ENCODE data around the gene CATSPER3. TPM values are rescaled to one million over a fixed set of nuclear protein-coding genes. Genes with fewer than 3 reads are reported as not detected.
"Not testable (repeated sequence)": the region's sequence is repeated elsewhere in the genome, so short reads cannot be mapped to it uniquely, and the experiment has no call there.

Gene CATSPER3
- total RNA-seq, 1 experiment from 2014 or later = 0.40 TPM

DNA sequence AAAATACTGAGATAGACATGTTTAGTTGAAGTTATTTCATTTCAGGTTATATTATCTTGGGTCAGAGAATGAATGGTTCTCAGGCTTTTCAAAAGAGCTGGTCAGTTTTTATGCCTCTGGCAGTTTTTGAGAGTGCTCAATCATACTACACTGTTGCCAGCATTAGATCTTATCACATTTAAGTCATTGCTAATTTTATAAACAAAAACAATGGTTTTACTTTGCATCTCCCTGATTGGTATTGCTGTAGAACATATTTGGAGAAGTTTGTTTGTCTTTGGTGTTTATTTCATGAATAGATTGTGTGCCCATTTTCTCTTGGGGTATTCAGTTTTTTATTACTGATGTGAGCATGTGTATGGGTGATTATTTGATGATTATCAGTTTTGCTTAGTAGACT is 1.5 kb downstream of the CATSPER3 start:
- DNase-seq (ENCODE audit: extremely low read depth, low read depth) = no peak

DNA sequence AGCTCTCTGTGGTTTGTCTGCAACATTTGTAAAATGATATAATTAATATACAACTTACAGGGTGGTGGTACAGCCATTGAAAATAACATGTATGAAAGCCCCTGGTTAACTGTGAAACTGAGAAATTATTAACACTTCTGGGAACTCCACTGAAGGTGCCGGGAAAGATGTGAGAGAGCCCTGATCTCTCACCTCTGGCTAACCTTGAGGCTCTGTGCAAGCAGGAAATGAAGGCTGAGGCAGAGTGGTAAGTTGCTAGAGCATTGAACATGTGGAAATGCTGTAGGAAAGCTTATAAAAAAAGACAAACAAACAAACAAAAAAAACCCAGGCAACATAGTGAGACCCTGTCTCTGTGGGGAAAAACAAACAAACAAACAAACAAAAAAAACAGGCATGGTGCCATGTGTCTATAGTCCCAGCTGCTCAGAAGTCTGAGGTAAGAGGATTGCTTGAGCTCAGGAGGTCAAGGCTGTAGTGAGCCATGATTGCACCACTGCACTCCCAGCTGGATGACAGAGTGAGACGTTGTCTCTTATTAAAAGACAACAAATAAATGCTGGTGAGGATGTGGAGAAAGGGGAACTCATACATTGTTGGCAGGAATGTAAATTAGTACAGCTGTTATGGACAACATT is 7.5 kb downstream of the CATSPER3 start:
- no peak for DNase-seq (ENCODE audit: extremely low read depth, low read depth)

DNA sequence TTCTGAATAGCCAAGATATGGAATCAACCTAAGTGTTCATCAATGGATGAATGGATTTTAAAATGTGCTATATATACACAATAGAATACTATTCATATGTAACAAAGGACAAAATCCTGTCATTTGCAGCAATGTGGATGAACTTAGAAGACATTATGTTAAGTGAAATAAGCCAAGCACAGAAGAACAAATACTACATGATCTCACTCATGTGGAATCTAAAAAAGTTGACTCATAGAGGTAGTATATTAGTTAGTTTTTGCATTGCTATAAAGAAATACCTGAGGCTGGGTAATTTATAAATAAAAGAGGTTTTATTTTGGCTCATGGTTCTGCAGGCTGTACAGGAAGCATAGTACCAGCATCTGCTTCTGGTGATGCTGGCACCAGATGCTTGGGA is 8.1 kb downstream of the CATSPER3 start:
- DNase-seq (ENCODE audit: extremely low read depth, low read depth) = no peak

DNA sequence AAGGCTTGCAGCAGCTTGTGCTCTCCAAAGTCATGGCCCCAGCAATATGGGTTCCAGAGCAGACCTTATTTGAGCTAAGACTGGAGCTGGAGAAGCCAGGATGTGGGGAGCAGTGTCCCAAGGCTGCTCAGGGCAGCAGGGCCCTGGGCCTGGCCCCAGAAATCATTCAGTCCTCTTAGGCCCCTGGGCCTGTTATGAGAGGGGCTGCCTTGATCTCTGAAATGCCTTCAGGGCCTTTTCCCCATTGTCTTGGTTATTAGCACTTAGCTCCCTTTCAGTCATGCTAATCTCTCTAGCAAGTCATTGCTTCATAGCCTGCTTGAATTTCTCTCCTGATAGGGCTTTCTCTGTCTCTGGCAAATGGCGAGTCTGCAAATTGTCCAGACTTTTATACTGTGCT is 9.1 kb downstream of the CATSPER3 start:
- no peak for DNase-seq (ENCODE audit: extremely low read depth, low read depth)

DNA sequence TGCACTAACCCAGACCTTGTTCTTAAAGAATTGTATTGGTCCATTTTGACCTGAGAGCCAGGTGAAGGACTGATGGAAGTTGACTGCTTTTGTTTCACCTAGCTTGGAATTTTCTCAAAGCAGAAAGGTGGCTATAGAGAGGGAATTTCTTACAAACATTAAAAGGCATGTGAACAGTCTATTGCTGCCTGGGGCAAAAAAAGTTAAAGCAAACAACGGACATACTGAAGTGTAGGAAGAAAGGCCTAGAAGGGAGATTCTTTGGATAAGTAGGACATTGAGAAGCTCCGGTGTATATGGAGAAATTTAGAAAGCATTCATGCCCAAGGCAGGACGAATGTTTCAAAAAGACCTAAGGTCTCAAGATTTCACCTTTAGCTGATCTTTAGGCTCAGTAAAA is 11.7 kb downstream of the CATSPER3 start:
- no peak for DNase-seq (ENCODE audit: extremely low read depth, low read depth)

DNA sequence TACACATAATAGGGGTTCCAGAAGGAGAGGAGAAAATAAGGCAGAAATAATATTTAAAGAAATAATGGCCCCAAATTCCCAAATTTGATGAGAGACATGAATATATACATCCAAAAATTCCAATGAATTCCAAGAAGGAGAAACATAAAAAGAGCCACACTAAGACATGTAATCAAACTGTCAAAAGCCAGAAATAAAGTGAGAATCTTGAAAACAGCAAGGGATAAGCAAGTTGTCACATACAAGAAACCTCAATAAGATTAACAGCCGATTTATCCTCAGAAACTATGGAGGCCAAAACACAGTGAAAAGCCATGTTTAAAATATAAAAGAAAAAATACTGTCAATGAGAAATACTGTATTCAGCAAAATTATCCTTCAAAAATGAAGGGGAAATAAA is 14.5 kb downstream of the CATSPER3 start:
- DNase-seq (ENCODE audit: extremely low read depth, low read depth) = no peak

DNA sequence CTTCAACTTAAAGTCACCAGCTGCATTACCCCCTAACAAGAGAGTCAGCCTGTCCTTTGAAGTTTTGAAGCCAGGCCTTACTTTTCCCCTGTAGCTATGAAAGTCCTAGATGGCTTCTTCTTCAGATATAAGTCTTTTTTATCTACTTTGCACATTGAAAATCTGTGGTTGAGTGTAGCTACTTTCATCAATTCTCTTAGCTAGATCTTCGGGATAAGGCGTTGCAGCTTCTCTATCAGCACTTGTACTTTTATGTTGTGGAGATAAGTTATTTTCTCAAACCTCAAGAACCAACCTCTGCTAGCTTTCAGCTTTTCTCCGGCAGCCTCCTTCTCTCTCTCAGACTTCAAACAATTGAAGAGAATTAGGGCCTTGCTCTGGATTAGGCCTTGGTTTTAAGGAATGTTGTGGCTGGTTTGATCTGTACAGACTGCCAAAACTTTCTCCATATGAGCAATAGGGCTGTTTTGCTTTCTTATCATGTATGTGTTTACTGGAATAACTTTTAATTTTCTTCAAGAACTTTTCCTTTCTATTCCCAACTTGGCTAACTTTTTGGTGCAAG is 21.6 kb downstream of the CATSPER3 start:
- no peak for DNase-seq (ENCODE audit: extremely low read depth, low read depth)

DNA sequence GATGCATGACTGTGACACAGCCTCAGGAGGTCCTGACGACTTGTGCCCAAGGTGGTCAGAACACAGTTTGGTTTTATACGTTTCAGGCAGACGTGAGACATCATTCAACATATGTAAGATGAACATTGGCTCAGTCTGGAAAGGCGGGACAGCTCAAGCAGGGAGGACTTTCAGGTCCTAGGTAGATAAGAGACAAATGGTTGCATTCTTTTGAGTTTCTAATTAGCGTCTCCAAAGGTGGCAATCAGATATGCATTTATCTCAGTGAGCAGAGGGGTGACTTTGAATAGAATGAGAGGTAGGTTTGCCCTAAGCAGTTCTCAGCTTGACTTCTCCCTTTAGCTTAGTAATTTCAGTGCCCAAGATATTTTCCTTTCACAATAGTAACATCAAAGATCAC is 22.5 kb downstream of the CATSPER3 start:
- not testable (repeated sequence) for DNase-seq (ENCODE audit: extremely low read depth, low read depth)

DNA sequence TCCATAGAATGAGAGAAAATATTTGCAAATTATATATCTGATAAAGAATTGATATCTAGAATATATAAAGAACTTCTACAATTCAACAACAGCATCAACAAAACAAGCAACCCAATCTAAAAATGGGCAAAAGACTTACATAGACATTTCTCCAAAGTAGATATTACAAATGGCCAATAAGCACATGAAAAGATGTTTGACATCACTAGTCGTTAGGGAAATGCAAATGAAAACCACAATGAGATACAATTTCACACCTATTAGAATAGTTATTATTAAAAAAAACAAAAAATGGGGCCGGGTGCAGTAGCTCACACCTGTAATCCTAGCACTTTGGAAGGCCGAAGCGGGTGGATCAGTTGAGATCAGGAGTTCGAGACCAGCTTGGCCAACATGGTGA is 24.4 kb downstream of the CATSPER3 start:
- DNase-seq (ENCODE audit: extremely low read depth, low read depth) = no peak

DNA sequence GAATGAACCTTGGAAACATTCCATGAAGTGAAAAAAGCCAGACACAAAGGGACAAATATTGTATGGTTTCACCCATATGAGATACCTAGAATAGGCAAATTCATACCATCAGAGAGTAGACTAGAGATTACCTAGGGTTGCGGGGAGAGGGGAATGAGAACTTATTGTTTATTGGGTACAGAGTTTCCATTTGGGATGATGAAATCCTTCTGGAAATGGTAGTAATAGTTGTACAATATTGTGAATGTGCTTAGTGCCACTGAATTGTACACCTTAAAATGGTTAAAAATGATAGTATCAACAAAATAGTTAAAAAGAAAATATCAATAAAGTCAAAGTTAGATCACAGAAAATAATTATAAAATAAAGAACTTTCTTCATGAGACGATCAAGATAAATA is 25.5 kb downstream of the CATSPER3 start:
- DNase-seq (ENCODE audit: extremely low read depth, low read depth) = no peak

DNA sequence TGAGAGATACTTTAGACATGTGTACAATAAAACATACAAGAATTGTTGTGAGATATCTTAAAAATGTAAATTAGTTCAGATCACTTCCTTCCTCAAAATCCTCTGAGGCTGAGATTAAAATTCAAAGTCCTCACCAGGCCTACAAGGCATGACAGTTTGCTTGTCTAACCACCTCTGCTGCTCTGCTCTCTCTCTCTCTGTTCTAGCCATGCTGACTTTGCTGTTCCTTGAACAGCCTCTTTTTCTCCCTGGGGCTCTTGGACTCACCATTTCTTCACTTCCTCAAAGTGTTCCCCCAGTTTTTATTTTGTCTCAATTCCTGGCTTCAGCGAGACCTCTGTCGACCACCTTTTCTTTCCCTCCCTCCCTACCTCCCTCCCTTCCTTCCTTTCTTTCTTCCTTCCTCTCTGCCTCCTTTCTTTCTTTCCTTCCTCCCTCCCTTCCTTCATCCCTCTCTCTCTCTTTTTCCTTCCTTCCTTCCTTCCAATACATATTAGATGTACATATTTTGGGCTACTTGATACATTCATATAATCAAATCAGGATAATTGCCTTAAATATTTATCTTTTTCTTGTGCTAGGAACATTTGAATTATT is 27.0 kb downstream of the CATSPER3 start:
- no peak for DNase-seq (ENCODE audit: extremely low read depth, low read depth)

DNA sequence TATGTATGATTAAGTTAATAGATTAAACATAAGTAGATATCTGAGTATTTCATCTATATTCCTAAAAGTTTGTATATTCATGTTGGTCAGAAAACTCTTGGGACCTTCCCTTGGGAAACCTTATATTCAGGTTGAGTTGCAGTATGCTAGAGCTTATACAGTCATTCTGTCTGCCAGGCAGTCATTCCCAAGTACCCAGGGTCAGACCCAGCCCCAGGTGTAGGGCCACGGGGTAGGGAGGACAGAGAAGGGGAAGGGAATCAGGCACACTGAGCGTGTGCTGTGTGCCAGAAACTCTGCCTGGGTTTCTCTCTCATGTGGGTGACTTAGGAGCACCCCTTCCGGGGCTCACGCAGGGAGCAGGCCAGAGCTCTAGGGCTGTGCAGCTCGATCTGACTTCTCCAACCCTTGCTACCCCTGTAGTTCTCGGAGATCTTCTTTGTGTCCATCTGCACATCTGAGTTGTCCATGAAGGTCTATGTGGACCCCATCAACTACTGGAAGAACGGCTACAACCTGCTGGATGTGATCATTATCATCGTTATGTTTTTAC is 28.2 kb downstream of the CATSPER3 start:
- no peak for DNase-seq (ENCODE audit: extremely low read depth, low read depth)

DNA sequence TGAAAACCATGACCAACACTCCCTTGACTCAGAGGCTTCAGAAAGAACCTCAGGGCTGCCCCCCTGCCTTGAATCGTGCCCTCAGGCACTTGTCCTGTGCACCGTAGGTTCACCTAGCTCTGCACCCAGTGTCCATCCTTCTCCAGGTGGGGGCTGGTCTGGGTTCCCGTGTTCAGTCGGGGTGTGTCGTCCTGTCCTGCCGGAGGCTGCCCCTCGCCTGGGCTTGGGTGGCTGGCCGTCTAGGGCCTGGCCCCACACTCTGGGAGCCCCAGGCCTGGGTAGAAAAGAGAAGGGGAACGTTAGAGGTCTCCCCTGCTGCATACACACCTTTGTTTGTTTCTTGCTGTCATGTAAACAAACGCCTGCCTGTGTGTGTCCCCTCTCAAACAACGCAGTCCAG is 29.3 kb downstream of the CATSPER3 start:
- DNase-seq (ENCODE audit: extremely low read depth, low read depth) = no peak

DNA sequence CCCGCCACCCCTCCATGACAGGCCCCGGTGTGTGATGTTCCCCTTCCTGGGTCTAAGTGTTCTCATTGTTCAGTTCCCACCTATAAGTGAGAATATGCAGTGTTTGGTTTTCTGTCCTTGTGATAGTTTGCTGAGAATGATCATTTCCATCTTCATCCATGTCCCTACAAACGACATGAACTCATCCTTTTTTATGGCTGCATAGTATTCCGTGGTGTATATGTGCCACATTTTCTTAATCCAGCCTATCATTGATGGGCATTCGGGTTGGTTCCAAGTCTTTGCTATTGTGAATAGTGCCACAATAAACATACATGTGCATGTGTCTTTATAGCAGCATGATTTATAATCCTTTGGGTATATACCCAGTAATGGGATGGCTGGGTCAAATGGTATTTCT is 30.4 kb downstream of the CATSPER3 start:
- DNase-seq (ENCODE audit: extremely low read depth, low read depth) = not testable (repeated sequence)

DNA sequence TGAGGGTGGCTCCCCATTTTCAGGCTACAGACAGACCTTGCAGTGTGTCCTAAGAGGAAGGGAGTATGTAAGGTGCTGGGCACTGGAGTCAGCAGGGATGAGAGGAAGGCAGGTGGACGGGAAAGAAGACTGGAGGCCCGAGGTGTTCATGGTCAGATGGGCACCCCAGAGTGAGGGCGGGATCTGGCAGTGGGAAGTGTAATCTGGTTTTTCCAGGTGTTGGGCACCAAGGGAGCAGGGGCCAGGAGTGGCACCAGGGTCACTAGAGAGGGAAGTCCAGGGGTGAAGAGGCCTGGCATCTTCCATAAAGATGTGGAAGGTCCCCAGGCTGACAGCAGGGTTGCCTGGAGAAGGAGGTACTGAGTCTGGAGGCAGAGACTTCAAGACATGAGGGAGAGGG is 36.7 kb downstream of the CATSPER3 start:
- DNase-seq (ENCODE audit: extremely low read depth, low read depth) = no peak

DNA sequence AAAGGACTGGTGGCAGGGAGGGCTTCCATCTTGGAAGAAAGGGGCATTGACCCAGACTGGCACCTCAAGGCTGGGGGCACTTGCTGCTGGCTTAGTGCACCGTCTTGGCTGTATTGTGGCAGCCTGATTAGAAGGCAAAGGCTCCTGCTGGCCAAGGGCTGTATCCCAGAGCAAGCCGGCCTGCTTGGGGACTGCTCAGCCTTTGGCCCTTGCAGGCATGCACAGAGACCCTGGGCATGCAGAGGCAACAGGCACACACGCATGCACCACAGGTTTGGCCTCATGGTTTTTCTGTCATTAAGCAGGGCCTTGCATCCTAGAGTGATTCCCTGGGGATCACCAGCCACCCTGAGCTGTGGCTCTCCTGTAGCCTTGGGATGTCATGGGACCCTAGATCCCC is 37.4 kb downstream of the CATSPER3 start:
- DNase-seq (ENCODE audit: extremely low read depth, low read depth) = no peak

DNA sequence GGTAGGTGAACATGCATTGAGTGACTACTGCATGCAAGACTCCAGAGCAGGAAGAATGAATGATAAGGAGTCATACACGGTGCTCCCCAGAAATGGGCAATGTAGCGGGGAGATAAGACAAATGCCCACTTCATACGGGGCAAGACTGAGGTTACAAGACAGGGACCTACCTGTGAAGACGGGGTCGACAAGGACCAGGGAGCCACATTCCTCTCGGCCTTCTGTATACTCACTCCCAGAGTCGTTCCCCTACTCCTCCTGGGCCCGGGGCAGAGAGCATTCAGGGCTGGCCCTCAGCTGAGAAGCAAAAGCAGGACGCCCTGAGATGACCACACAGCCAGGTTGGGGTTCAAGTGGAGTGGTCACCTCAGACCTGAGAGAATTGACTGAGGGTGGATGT is 39.6 kb downstream of the CATSPER3 start:
- no peak for DNase-seq (ENCODE audit: extremely low read depth, low read depth)

DNA sequence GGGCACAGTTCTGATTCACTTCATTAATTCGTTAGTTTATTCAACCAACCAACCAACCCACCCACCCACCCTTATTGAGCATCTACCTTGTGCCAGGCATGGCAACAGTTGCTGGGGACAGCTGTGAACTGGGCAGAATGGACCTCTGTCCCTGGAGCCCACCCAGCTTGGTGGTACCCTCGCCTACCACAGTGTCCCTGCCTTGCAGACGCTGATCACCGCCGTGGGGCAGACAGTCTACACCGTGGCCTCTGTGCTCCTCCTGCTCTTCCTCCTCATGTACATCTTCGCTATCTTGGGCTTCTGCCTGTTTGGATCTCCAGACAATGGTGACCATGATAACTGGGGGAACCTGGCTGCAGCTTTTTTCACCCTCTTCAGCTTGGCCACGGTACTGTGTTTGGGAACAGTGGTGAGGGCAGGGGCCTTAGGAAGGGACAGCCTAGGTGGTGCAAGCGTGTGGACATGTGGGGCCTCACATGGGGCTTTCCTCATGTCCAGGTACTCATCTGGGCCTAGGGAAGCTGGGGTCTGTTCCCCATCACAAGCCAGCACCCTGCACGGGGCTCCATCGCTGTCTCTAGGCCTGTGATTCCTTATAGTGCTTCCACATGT is 40.1 kb downstream of the CATSPER3 start:
- DNase-seq (ENCODE audit: extremely low read depth, low read depth) = no peak

DNA sequence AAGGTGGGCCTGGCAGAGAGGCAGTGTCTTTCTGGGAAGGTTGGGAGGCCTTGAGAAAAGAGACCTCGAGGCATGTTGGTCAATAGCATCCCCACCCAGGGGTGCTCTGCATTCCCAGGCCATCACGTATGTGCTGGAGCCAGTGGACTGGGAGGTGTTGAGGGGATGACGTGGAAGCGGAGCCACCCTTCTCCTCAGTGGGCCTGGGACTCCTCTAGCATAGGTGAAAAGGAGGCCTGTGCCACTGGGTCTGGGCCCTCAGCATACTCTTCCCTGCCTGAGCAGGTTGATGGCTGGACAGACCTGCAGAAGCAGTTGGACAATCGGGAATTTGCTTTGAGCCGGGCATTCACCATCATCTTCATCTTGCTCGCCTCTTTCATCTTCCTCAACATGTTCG is 40.8 kb downstream of the CATSPER3 start:
- DNase-seq (ENCODE audit: extremely low read depth, low read depth) = no peak

DNA sequence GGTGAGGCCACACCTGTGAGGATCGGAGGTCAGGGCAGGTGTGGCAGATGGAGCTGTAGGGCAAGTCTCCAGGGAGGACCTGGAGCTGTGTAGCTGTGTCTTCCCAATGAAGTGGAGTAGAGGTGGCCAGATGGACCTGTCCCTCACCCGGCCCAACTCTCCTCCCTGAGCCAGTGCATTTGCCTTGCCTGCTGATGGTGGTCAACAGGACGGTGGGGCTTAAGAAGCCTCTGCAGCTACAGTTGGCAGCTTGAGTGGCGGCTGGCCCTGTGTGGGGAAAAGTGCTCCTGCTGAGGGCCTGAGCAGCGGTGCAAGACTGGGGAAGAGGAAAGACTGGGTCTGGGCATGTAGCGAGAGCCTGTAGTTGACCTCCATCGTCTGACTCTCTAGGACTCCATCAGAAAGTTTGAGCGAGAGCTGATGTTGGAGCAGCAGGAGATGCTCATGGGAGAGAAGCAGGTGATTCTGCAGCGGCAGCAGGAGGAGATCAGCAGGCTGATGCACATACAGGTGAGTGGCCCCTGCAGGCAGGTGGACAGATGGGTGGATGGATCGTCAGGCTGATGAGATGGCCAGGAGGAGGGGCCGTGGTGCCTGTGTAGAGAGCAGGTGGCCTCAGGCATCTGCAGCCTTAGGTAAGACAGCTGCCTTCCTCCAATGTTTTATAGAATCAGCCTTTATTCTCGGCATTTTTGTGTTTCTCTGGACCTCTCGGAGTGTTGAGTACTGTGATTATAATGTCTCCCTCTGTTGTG is 41.5 kb downstream of the CATSPER3 start:
- no peak for DNase-seq (ENCODE audit: extremely low read depth, low read depth)
